ENCODE data around the gene DCP2. TPM values are rescaled to one million over a fixed set of nuclear protein-coding genes. Genes with fewer than 3 reads are reported as not detected.
"Not testable (repeated sequence)": the region's sequence is repeated elsewhere in the genome, so short reads cannot be mapped to it uniquely, and the experiment has no call there.

The DCP2 gene
- total RNA-seq, 1 donor from 2014 or later: 19.2 TPM

- no peak for ATAC-seq (ENCODE audit: poor library complexity)
- intact Hi-C loops (cut with DNase I): no loop called here
- no peak for DNase-seq
These were observed 15.6 kb upstream of the DCP2 start for GRCh38 chr5:112960863-112961504.

GRCh38 chr5:112963374-112963733 is 13.2 kb upstream of the DCP2 start:
- DNase-seq; intact Hi-C loops (cut with DNase I); ATAC-seq (ENCODE audit: poor library complexity): not testable (repeated sequence)

GRCh38 chr5:112965733-112966306 is 10.8 kb upstream of the DCP2 start:
- DNase-seq (no peak), ATAC-seq (ENCODE audit: poor library complexity) (no peak)
- intact Hi-C loops (cut with DNase I): no loop called here

- ATAC-seq (ENCODE audit: poor library complexity) (no peak), DNase-seq (no peak)
- intact Hi-C loops (cut with DNase I): no loop called here
These were observed 9.0 kb upstream of the DCP2 start for GRCh38 chr5:112967520-112968083.

GRCh38 chr5:112968411-112969106 is 8.0 kb upstream of the DCP2 start:
- intact Hi-C loops (cut with DNase I): no loop called here
- ATAC-seq (ENCODE audit: poor library complexity): no peak
- no peak for DNase-seq

GRCh38 chr5:112971276-112971675 is 5.3 kb upstream of the DCP2 start:
- DNase-seq: no peak
- no peak for ATAC-seq (ENCODE audit: poor library complexity)
- intact Hi-C loops (cut with DNase I): no loop called here

GRCh38 chr5:112973036-112973435 is 3.6 kb upstream of the DCP2 start:
- intact Hi-C loops (cut with DNase I): no loop called here
- DNase-seq: no peak
- no peak for ATAC-seq (ENCODE audit: poor library complexity)

GRCh38 chr5:112973904-112974303 is 2.7 kb upstream of the DCP2 start:
- DNase-seq (no peak), ATAC-seq (ENCODE audit: poor library complexity) (no peak)
- intact Hi-C loops (cut with DNase I): no loop called here

GRCh38 chr5:112974901-112975300 is 1.7 kb upstream of the DCP2 start:
- DNase-seq: no peak
- ATAC-seq (ENCODE audit: poor library complexity): no peak
- intact Hi-C loops (cut with DNase I): loop anchor here (5.0 kb wide), 1 partner anchor 113 kb away; the partner anchor contains the start of gene SRP19

- intact Hi-C loops (cut with DNase I): loop anchor here (5.0 kb wide), 1 partner anchor 114 kb away; the partner anchor contains the start of gene SRP19
- ATAC-seq (ENCODE audit: poor library complexity): no peak
These were observed 722 bp upstream of the DCP2 start for GRCh38 chr5:112975721-112976431.

GRCh38 chr5:112977440-112977861 is 853 bp downstream of the DCP2 start:
- DNase-seq: no peak
- ATAC-seq (ENCODE audit: poor library complexity): peak; percentile 1
- intact Hi-C loops (cut with DNase I): loop anchor here (5.0 kb wide), 1 partner anchor 115 kb away; the partner anchor contains the start of gene SRP19

More at GRCh38 chr5:112975721-112976431, 722 bp upstream of the DCP2 start:
- no peak for DNase-seq

GRCh38 chr5:112978836-112979235 is 2.2 kb downstream of the DCP2 start:
- ATAC-seq (ENCODE audit: poor library complexity) (no peak), DNase-seq (no peak)
- intact Hi-C loops (cut with DNase I): loop anchor here (5.0 kb wide), 1 partner anchor 117 kb away; the partner anchor contains the start of gene SRP19

- DNase-seq: no peak
- no peak for ATAC-seq (ENCODE audit: poor library complexity)
These were observed 3.1 kb downstream of the DCP2 start for GRCh38 chr5:112979723-112980122.

GRCh38 chr5:112983363-112983762 is 6.8 kb downstream of the DCP2 start:
- no peak for DNase-seq
- ATAC-seq (ENCODE audit: poor library complexity): peak; percentile 29
- intact Hi-C loops (cut with DNase I): no loop called here

More at GRCh38 chr5:112979723-112980122, 3.1 kb downstream of the DCP2 start:
- intact Hi-C loops (cut with DNase I): loop anchor here (5.0 kb wide), 1 partner anchor 117 kb away; the partner anchor contains the start of gene SRP19

GRCh38 chr5:112986224-112986623 is 9.6 kb downstream of the DCP2 start:
- ATAC-seq (ENCODE audit: poor library complexity) (no peak), DNase-seq (no peak)
- intact Hi-C loops (cut with DNase I): no loop called here

- intact Hi-C loops (cut with DNase I): loop anchor here (2.0 to 5.0 kb wide), 3 partner anchors 335 to 611 kb away; partner anchors contain the start of gene YTHDC2
- ATAC-seq (ENCODE audit: poor library complexity) (peak; percentile 91), DNase-seq (peak; percentile 69)
These were observed 19.4 kb downstream of the DCP2 start for GRCh38 chr5:112995764-112996618.

GRCh38 chr5:112996830-112997374 is 20.3 kb downstream of the DCP2 start:
- intact Hi-C loops (cut with DNase I): loop anchor here (2.0 to 5.0 kb wide), 3 partner anchors 334 to 610 kb away; partner anchors contain the start of gene YTHDC2
- DNase-seq (no peak), ATAC-seq (ENCODE audit: poor library complexity) (no peak)
